Fibroblast of lung (primary cell): ENCODE measurements around the gene PSMD10.

Source experiments
- EZH2 ChIP-seq: IDR thresholded peaks from 2 replicates; pipeline ENCODE4 v1.5.1; 2012; ENCODE audit warnings: low read length, control low read depth, mild to moderate bottlenecking; ENCODE audit errors: missing control alignments
- TF ChIP-seq, protein P1 (sequence below), 2 donors: IDR thresholded peaks in 1 of 2; conservative IDR thresholded peaks in 1 of 2; 1 replicate in 1 of 2; 2 replicates in 1 of 2; pipeline ENCODE4 v1.5.1; 2011 to 2012; ENCODE audit warnings: low read length in 2 of 2, control low read depth in 1 of 2, inconsistent platforms in 1 of 2, low read depth in 1 of 2, mild to moderate bottlenecking in 1 of 2

- TF ChIP-seq, protein P1, sequence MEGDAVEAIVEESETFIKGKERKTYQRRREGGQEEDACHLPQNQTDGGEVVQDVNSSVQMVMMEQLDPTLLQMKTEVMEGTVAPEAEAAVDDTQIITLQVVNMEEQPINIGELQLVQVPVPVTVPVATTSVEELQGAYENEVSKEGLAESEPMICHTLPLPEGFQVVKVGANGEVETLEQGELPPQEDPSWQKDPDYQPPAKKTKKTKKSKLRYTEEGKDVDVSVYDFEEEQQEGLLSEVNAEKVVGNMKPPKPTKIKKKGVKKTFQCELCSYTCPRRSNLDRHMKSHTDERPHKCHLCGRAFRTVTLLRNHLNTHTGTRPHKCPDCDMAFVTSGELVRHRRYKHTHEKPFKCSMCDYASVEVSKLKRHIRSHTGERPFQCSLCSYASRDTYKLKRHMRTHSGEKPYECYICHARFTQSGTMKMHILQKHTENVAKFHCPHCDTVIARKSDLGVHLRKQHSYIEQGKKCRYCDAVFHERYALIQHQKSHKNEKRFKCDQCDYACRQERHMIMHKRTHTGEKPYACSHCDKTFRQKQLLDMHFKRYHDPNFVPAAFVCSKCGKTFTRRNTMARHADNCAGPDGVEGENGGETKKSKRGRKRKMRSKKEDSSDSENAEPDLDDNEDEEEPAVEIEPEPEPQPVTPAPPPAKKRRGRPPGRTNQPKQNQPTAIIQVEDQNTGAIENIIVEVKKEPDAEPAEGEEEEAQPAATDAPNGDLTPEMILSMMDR (conservative IDR thresholded peaks at IDR 0.05 in 1 of 2, IDR thresholded peaks at IDR 0.05 in 1 of 2; ENCODE audit: low read depth in 1 of 2, low read length in 2 of 2): no peak
- no peak for TF ChIP-seq EZH2
These were observed 46.6 kb downstream of the PSMD10 start, which contains the start of gene VSIG1 for GRCh38 chrX:108044554-108045256.
